ENCODE results near the gene AQR. TPM values are rescaled to one million over a fixed set of nuclear protein-coding genes. Genes with fewer than 3 reads are reported as not detected.

AQR gene
- total and polyA plus RNA-seq, 2 of the 8 experiments (the other 6 are each of a cell fraction or from before 2014, with no cell fraction given) = 34.5 to 57.6 TPM

GRCh38 chr15:34838282-34838681 lies 131.3 kb downstream of the AQR start (continued):
- TF ChIP-seq CHD7 (IDR thresholded peaks at IDR 0.05; ENCODE audit: insufficient replicate concordance, low read length) = no peak
- TF ChIP-seq SIRT6 (IDR thresholded peaks at IDR 0.05; ENCODE audit: low read length) = no peak
- no peak for TF ChIP-seq ATF3 (IDR thresholded peaks at IDR 0.05; ENCODE audit: insufficient read depth, low read depth, low read length)
- TF ChIP-seq SIN3A (conservative IDR thresholded peaks at IDR 0.05 in 1 of 2, IDR thresholded peaks at IDR 0.05 in 1 of 2; ENCODE audit: low read depth in 1 of 2, low read length in 2 of 2) = no peak
- no peak for TF ChIP-seq ATF2 (IDR thresholded peaks at IDR 0.05; ENCODE audit: low read length)
